ENCODE results near the gene BTBD19. TPM values are rescaled to one million over a fixed set of nuclear protein-coding genes. Genes with fewer than 3 reads are reported as not detected.
"Not testable (repeated sequence)": the region's sequence is repeated elsewhere in the genome, so short reads cannot be mapped to it uniquely, and the experiment has no call there.

The BTBD19 gene, protein sequence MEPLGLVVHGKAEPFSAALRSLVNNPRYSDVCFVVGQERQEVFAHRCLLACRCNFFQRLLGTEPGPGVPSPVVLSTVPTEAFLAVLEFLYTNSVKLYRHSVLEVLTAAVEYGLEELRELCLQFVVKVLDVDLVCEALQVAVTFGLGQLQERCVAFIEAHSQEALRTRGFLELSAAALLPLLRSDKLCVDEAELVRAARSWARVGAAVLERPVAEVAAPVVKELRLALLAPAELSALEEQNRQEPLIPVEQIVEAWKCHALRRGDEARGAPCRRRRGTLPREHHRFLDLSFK
- polyA plus RNA-seq (2013): 3.6 TPM

DNA sequence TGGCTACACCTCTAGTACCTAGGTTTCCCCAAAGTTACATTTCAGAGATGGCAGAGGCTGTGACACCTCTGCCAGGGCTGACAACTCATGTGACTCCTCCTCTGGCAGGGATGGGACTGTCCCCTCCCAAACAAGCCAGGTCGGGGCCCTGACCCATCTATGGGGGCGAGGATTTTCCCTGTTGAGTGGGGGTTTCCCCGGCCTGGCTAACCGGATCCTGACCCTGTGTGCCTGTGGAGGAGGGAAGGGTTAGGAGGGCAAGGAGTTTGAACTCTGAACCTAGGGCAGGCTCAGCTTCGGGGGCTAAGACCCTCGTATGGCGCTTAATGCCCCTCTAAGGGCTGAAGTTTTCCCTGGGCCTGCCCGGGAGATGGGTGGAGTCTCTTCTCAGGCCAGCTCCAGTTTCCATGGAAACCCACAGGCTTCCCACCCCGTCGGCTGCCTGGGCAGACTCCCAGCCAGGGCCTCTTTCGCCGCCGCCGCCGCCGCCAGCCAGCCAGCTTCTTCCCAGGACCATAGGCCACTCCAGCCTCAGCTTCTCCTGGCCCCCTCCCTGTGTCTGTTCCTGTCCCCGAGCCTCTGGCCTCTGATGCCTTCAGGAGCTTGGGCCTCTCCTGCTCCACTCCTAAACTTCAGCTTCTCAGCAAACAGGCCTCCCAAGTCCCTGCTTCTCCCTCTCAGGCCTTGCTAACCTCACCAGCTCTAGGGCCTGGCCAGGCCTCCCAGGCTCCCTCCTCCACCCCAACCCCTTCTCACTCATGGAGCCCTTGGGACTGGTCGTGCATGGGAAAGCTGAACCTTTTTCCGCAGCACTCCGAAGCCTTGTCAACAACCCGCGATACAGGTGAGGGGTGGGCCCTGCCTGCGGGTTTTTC lies at the start of gene BTBD19:
TSS of gene BTBD19 (plus strand) at position 461 of the 875 bp plus-strand sequence. CDS start at position 759, 298 bp downstream.
- H3K4me1 ChIP-seq (ENCODE audit: control extremely low read depth in 1 of 4, control insufficient read depth in 4 of 4, insufficient read depth in 4 of 4, low read length in 3 of 4): peaks cover 11 to 68% (median 64%) of the 10 kb centered on the region in 4 experiments
- peak in 1 of 3 donors; percentile 42 for DNase-seq

DNA sequence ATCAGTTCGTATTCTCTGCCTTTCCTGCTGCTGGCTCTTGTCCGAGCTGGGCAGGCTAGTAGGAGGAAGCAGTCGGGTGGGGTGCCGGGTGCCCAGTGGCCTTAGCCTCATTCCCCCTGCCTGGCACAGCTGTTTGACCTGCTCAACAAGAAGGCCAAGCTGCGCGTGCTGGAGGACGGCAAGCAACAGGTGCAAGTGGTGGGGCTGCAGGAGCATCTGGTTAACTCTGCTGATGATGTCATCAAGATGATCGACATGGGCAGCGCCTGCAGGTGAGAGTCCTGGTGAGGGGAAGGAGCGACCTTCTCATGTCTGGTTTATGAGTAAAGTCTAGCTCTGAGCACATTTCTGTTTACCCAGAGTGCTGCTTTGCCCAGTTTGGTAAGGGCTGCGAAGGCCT lies 49.2 kb upstream of the BTBD19 start:
- peaks cover 17 to 84% (median 63%) of the 10 kb centered on the region in 4 experiments for H3K36me3 ChIP-seq (ENCODE audit: control insufficient read depth in 4 of 4, insufficient read depth in 4 of 4, low read length in 3 of 4)
- H3K4me1 ChIP-seq (ENCODE audit: control extremely low read depth in 1 of 4, control insufficient read depth in 4 of 4, insufficient read depth in 4 of 4, low read length in 3 of 4): no peaks in the 10 kb centered on the region
- DNase-seq: no peak
- no peaks in the 10 kb centered on the region for H3K9me3 ChIP-seq (ENCODE audit: control extremely low read depth in 1 of 5, control insufficient read depth in 4 of 5, insufficient read depth in 2 of 5, low read depth in 1 of 5, low read length in 4 of 5)
- H3K27me3 ChIP-seq (replicated peaks in 2 of 5; ENCODE audit: control insufficient read depth in 4 of 5, insufficient read depth in 5 of 5, low read length in 4 of 5): no peaks in the 10 kb centered on the region
- POLR2A ChIA-PET: interaction anchor here (0.6 to 1.7 kb wide), 2 partner anchors 16 to 568 kb away, joined by 3 to 6 read pairs; partner anchors contain the start of gene RPS8
- no peak overlapping the region for H3K27ac ChIP-seq (ENCODE audit: insufficient read depth in 1 of 2, low read depth in 1 of 2, low read length in 2 of 2, poor library complexity in 1 of 2, severe bottlenecking in 2 of 2)
- CTCF ChIA-PET: interaction anchor here (1.1 to 1.8 kb wide), 2 partner anchors 12 to 34 kb away, joined by 3 to 4 read pairs; no protein-coding TSS in a partner anchor
- no peak overlapping the region for H3K4me3 ChIP-seq (ENCODE audit: control insufficient read depth in 1 of 7, extremely low read depth in 1 of 7, insufficient read depth in 4 of 7, low read depth in 2 of 7, low read length in 6 of 7)
- WGBS (ENCODE audit: insufficient coverage): 95% methylated on average over 11 of the region's 11 CpGs

More for the DNA sequence above, at the start of gene BTBD19:
- CTCF ChIA-PET: interaction anchor here (1.0 to 7.8 kb wide), 12 partner anchors 9 to 87 kb away, joined by 3 to 69 read pairs (median 6); partner anchors contain the start of genes BEST4, PLK3 and RNU5D-1
- POLR2A ChIA-PET: interaction anchor here (0.6 to 3.5 kb wide), 9 partner anchors 8 to 87 kb away, joined by 3 to 64 read pairs (median 7); partner anchors contain the start of genes PLK3 and RNU5D-1
- Histone ChIP-seq H3K4me3 (ENCODE audit: control insufficient read depth in 1 of 7, extremely low read depth in 1 of 7, insufficient read depth in 4 of 7, low read depth in 2 of 7, low read length in 6 of 7) (peak within 1 kb of the TSS in 4 of 7 experiments; percentile 33 to 54 (median 42)), H3K27me3 (replicated peaks in 2 of 5; ENCODE audit: control insufficient read depth in 4 of 5, insufficient read depth in 5 of 5, low read length in 4 of 5) (no peaks in the 10 kb centered on the region), H3K27ac (ENCODE audit: insufficient read depth in 1 of 2, low read depth in 1 of 2, low read length in 2 of 2, poor library complexity in 1 of 2, severe bottlenecking in 2 of 2) (peak within 1 kb of the TSS; percentile 92 to 97), H3K9me3 (ENCODE audit: control extremely low read depth in 1 of 5, control insufficient read depth in 4 of 5, insufficient read depth in 2 of 5, low read depth in 1 of 5, low read length in 4 of 5) (no peaks in the 10 kb centered on the region), H3K36me3 (ENCODE audit: control insufficient read depth in 4 of 4, insufficient read depth in 4 of 4, low read length in 3 of 4) (peaks cover 4 to 30% (median 24%) of the 10 kb centered on the region in 4 experiments)
- 34% methylated on average over 20 of the region's 23 CpGs for WGBS (ENCODE audit: insufficient coverage)

DNA sequence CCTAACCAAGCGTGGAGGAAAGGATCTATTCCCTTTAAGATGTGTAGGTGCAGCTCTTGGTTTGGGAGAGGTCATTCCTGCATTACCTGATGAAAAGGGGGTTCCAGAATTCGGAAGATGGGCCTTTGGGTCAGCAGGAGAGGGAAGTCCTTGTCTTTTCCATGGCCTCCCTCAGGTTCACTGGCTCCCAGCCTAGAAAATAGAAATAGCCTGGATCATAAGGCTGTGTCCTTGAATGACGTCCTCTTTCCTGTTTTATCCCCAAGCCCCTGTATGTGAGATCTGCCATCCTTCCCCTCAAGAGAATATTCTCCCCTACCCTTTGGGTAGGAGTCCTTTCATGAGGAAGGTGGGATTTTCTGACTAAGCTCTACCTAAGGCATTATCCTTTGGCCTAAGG lies 47.4 kb upstream of the BTBD19 start:
- H3K36me3 ChIP-seq (ENCODE audit: control insufficient read depth in 4 of 4, insufficient read depth in 4 of 4, low read length in 3 of 4): peaks cover 12 to 69% (median 51%) of the 10 kb centered on the region in 4 experiments
- CTCF ChIA-PET: interaction anchor here (0.5 kb wide), 1 partner anchor 16 kb away, joined by 3 read pairs; no protein-coding TSS in a partner anchor
- no peak for DNase-seq

GRCh38 chr1:44766421-44766820 lies 41.9 kb upstream of the BTBD19 start:
- not testable (repeated sequence) for H3K4me3 ChIP-seq (ENCODE audit: control insufficient read depth in 1 of 7, extremely low read depth in 1 of 7, insufficient read depth in 4 of 7, low read depth in 2 of 7, low read length in 6 of 7); H3K27me3 ChIP-seq (replicated peaks in 2 of 5; ENCODE audit: control insufficient read depth in 4 of 5, insufficient read depth in 5 of 5, low read length in 4 of 5); H3K4me1 ChIP-seq (ENCODE audit: control extremely low read depth in 1 of 4, control insufficient read depth in 4 of 4, insufficient read depth in 4 of 4, low read length in 3 of 4); H3K27ac ChIP-seq (ENCODE audit: insufficient read depth in 1 of 2, low read depth in 1 of 2, low read length in 2 of 2, poor library complexity in 1 of 2, severe bottlenecking in 2 of 2); DNase-seq; H3K9me3 ChIP-seq (ENCODE audit: control extremely low read depth in 1 of 5, control insufficient read depth in 4 of 5, insufficient read depth in 2 of 5, low read depth in 1 of 5, low read length in 4 of 5)
- POLR2A ChIA-PET: interaction anchor here (0.6 kb wide), 1 partner anchor 86 kb away, joined by 3 read pairs; no protein-coding TSS in a partner anchor
- CTCF ChIA-PET: interaction anchor here (0.7 to 1.9 kb wide), 6 partner anchors 12 to 53 kb away, joined by 3 to 6 read pairs (median 3); partner anchors contain the start of gene RNU5D-1
- peaks cover 8 to 47% (median 28%) of the 10 kb centered on the region in 4 experiments for H3K36me3 ChIP-seq (ENCODE audit: control insufficient read depth in 4 of 4, insufficient read depth in 4 of 4, low read length in 3 of 4)
- WGBS (ENCODE audit: insufficient coverage): 99% methylated on average over 6 of the region's 6 CpGs

More for the DNA sequence above, 47.4 kb upstream of the BTBD19 start:
- WGBS (ENCODE audit: insufficient coverage): 100% methylated on average over 2 of the region's 3 CpGs
- POLR2A ChIA-PET: interaction anchor here (0.5 to 1.7 kb wide), 2 partner anchors 15 to 34 kb away, joined by 3 to 6 read pairs; partner anchors contain the start of gene RPS8
- no peaks in the 10 kb centered on the region for H3K4me1 ChIP-seq (ENCODE audit: control extremely low read depth in 1 of 4, control insufficient read depth in 4 of 4, insufficient read depth in 4 of 4, low read length in 3 of 4)
- no peaks in the 10 kb centered on the region for H3K27me3 ChIP-seq (replicated peaks in 2 of 5; ENCODE audit: control insufficient read depth in 4 of 5, insufficient read depth in 5 of 5, low read length in 4 of 5)
- no peak overlapping the region for H3K4me3 ChIP-seq (ENCODE audit: control insufficient read depth in 1 of 7, extremely low read depth in 1 of 7, insufficient read depth in 4 of 7, low read depth in 2 of 7, low read length in 6 of 7)
- H3K9me3 ChIP-seq (ENCODE audit: control extremely low read depth in 1 of 5, control insufficient read depth in 4 of 5, insufficient read depth in 2 of 5, low read depth in 1 of 5, low read length in 4 of 5): no peaks in the 10 kb centered on the region
- no peak overlapping the region for H3K27ac ChIP-seq (ENCODE audit: insufficient read depth in 1 of 2, low read depth in 1 of 2, low read length in 2 of 2, poor library complexity in 1 of 2, severe bottlenecking in 2 of 2)

GRCh38 chr1:44775078-44775929 lies 33.0 kb upstream of the BTBD19 start, which contains the start of gene RPS8:
Gene RPS8, plus strand, starts transcription at chr1:44775540. Its CDS starts 57 bp downstream, at chr1:44775597.
- H3K27me3 ChIP-seq (replicated peaks in 2 of 5; ENCODE audit: control insufficient read depth in 4 of 5, insufficient read depth in 5 of 5, low read length in 4 of 5): no peaks in the 10 kb centered on the region
- peak; percentile 94 to 96 (median 95) for DNase-seq
- CTCF ChIA-PET: interaction anchor here (1.1 to 1.8 kb wide), 7 partner anchors 10 to 718 kb away, joined by 3 to 6 read pairs (median 4); partner anchors contain the start of gene RNU5D-1
- peaks cover 0 to 34% (median 29%) of the 10 kb centered on the region in 4 experiments for H3K4me1 ChIP-seq (ENCODE audit: control extremely low read depth in 1 of 4, control insufficient read depth in 4 of 4, insufficient read depth in 4 of 4, low read length in 3 of 4)
- under 1% methylated on average over 57 of the region's 65 CpGs for WGBS (ENCODE audit: insufficient coverage)
- H3K4me3 ChIP-seq (ENCODE audit: control insufficient read depth in 1 of 7, extremely low read depth in 1 of 7, insufficient read depth in 4 of 7, low read depth in 2 of 7, low read length in 6 of 7): peak within 1 kb of the TSS; percentile 68 to 93 (median 86)
- peak within 1 kb of the TSS; percentile 90 to 96 for H3K27ac ChIP-seq (ENCODE audit: insufficient read depth in 1 of 2, low read depth in 1 of 2, low read length in 2 of 2, poor library complexity in 1 of 2, severe bottlenecking in 2 of 2)
- POLR2A ChIA-PET: interaction anchor here (0.6 to 2.5 kb wide), 11 partner anchors 10 to 792 kb away, joined by 3 to 23 read pairs (median 6); partner anchors contain the start of genes PLK3 and RNU5D-1
- H3K36me3 ChIP-seq (ENCODE audit: control insufficient read depth in 4 of 4, insufficient read depth in 4 of 4, low read length in 3 of 4): peaks cover 0 to 39% (median 26%) of the 10 kb centered on the region in 4 experiments
- H3K9me3 ChIP-seq (ENCODE audit: control extremely low read depth in 1 of 5, control insufficient read depth in 4 of 5, insufficient read depth in 2 of 5, low read depth in 1 of 5, low read length in 4 of 5): no peaks in the 10 kb centered on the region

Data from common myeloid progenitor, CD34-positive (primary cell).